GM12873 (cell line): ENCODE results near the gene IER3IP1.

Experiments used
- TF ChIP-seq, protein P1 (sequence below): IDR thresholded peaks from 2 replicates; pipeline ENCODE4 v1.5.1; 2012; ENCODE audit warnings: low read depth, mild to moderate bottlenecking, moderate library complexity, low read length, control low read depth; ENCODE audit not compliant: insufficient read depth; ENCODE audit errors: missing control alignments

Gene IER3IP1

GRCh38 chr18:47120428-47120827, 55.7 kb downstream of the IER3IP1 start:
- TF ChIP-seq, protein P1, sequence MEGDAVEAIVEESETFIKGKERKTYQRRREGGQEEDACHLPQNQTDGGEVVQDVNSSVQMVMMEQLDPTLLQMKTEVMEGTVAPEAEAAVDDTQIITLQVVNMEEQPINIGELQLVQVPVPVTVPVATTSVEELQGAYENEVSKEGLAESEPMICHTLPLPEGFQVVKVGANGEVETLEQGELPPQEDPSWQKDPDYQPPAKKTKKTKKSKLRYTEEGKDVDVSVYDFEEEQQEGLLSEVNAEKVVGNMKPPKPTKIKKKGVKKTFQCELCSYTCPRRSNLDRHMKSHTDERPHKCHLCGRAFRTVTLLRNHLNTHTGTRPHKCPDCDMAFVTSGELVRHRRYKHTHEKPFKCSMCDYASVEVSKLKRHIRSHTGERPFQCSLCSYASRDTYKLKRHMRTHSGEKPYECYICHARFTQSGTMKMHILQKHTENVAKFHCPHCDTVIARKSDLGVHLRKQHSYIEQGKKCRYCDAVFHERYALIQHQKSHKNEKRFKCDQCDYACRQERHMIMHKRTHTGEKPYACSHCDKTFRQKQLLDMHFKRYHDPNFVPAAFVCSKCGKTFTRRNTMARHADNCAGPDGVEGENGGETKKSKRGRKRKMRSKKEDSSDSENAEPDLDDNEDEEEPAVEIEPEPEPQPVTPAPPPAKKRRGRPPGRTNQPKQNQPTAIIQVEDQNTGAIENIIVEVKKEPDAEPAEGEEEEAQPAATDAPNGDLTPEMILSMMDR = no peak

- TF ChIP-seq, protein P1 = no peak
Measured at GRCh38 chr18:47118981-47119380, 57.2 kb downstream of the IER3IP1 start.

DNA sequence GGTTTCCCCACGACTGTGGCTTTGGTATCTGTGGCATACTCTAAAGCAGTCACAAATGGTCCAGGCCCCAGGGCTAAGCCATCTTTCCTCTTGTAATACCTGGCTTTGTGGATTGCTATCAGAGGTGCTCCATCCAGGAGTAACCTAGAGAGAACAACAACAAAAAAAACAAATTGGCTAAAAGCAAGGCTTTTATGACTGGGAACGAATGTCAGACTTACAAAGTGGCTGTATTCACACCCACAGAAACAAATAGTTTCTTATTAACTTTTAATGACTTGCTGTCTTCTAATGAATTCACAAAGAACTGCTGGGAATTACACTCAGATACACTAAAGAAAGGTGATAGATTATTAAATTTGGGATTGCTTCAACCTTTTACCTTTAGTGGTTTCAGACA, 61.0 kb downstream of the IER3IP1 start:
- TF ChIP-seq, protein P1 = no peak

GRCh38 chr18:47113796-47114540, 62.2 kb downstream of the IER3IP1 start:
- TF ChIP-seq, protein P1 = no peak

- TF ChIP-seq, protein P1 = no peak
Measured at GRCh38 chr18:47110492-47111274, 65.5 kb downstream of the IER3IP1 start.

- TF ChIP-seq, protein P1 = no peak
Measured at GRCh38 chr18:47109720-47110119, 66.4 kb downstream of the IER3IP1 start.

DNA sequence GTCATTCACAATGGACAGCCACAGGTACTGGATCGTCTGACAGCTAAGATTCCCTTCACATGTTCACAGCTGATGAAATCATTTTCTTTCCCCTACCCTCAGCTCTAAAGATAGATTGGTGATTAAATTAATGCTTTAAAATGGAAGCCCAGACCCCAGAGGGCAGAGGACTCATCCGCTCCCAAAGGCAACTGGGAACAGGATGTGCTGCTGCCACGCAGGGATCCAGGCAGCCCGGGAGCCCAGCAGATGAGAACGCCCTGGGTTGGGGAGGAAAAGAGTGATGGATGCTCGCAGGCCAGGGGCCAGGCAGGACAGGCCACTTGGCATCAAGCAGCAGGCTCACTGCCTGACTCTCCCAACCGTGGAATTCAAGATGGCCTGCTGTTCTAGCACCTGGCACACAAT, 67.2 kb downstream of the IER3IP1 start:
- TF ChIP-seq, protein P1 = no peak
